IMR-90 (cell line): ENCODE results near the gene ZNF780A. TPM values are rescaled to one million over a fixed set of nuclear protein-coding genes. Genes with fewer than 3 reads are reported as not detected.

Experiments used
- ATAC-seq: fragments of 200-7000 bp; cut with Tn5 transposase; 2 replicates; pipeline ENCODE4 v1.9.1; 2020; ENCODE audit warnings: low read depth, mild to moderate bottlenecking, moderate library complexity
- BruUV-seq: library from RNA; stranded (reverse); fragments of 400-500 nt; replicated peaks from 2 replicates; lab custom pipeline; 2021; lab: Mats Ljungman, UMichigan
- CTCF ChIA-PET: fragments of 300-600 bp; formaldehyde crosslinking; extraction: SDS; loops from one replicate; lab custom pipeline; 2021; ENCODE audit warnings: antibody characterized with exemption; lab: Yijun Ruan, JAX
- POLR2A ChIA-PET: fragments of 300-600 bp; sonication (Branson Sonifier 250); formaldehyde crosslinking; loops from one replicate; lab custom pipeline; 2022; ENCODE audit warnings: antibody characterized with exemption; ENCODE audit not compliant: unreplicated experiment; lab: Charles Lee
- DNase-seq: peaks from one replicate; pipeline ENCODE4 v3.0.0; 2013
- H2AFZ ChIP-seq: replicated peaks from 2 replicates; pipeline ENCODE3; 2013; ENCODE audit warnings: low read length, mild to moderate bottlenecking; ENCODE audit not compliant: poor library complexity
- H2AK5ac ChIP-seq: 2 replicates; pipeline ENCODE4 v1.6.1; 2013; ENCODE audit warnings: low read depth, low read length, inconsistent platforms
- H2AK9ac ChIP-seq: replicated peaks from 2 replicates; pipeline ENCODE3; 2013; ENCODE audit warnings: mild to moderate bottlenecking, low read depth, low read length, moderate library complexity; ENCODE audit not compliant: poor library complexity
- H2BK120ac ChIP-seq: 2 replicates; pipeline ENCODE4 v1.6.1; 2013; ENCODE audit warnings: low read depth, low read length, inconsistent platforms
- H2BK15ac ChIP-seq: 3 replicates; pipeline ENCODE4 v1.6.1; 2013; ENCODE audit warnings: low read depth, low read length, inconsistent platforms
- H2BK20ac ChIP-seq: 2 replicates; pipeline ENCODE4 v1.6.1; 2013; ENCODE audit warnings: low read depth, mild to moderate bottlenecking, inconsistent platforms, low read length, moderate library complexity
- H2BK5ac ChIP-seq: 2 replicates; pipeline ENCODE4 v1.6.1; 2013; ENCODE audit warnings: mild to moderate bottlenecking, low read depth, low read length, inconsistent platforms; ENCODE audit not compliant: poor library complexity, severe bottlenecking
- H3K14ac ChIP-seq: replicated peaks from 2 replicates; pipeline ENCODE4 v1.6.1; 2013; ENCODE audit warnings: low read depth, low read length, inconsistent platforms
- H3K18ac ChIP-seq: 2 replicates; pipeline ENCODE4 v1.6.1; 2013; ENCODE audit warnings: low read depth, low read length, control low read depth
- H3K23ac ChIP-seq: 2 replicates; pipeline ENCODE4 v1.6.1; 2013; ENCODE audit warnings: low read depth, low read length, inconsistent platforms
- H3K27ac ChIP-seq: 2 replicates; pipeline ENCODE4 v1.5.1; 2013; ENCODE audit warnings: mild to moderate bottlenecking, control low read depth, low read length; ENCODE audit not compliant: insufficient read depth
- H3K27me3 ChIP-seq: 2 replicates; pipeline ENCODE4 v1.6.1; 2013; ENCODE audit warnings: low read length; ENCODE audit not compliant: control insufficient read depth, insufficient read depth
- H3K36me3 ChIP-seq: 2 replicates; pipeline ENCODE4 v1.6.1; 2013; ENCODE audit warnings: low read length, mixed read lengths; ENCODE audit not compliant: control insufficient read depth, insufficient read depth
- H3K4ac ChIP-seq: 2 replicates; pipeline ENCODE4 v1.6.1; 2013; ENCODE audit warnings: low read depth, low read length, inconsistent platforms
- H3K4me1 ChIP-seq: 2 replicates; pipeline ENCODE4 v1.6.1; 2013; ENCODE audit warnings: low read length, mixed read lengths; ENCODE audit not compliant: control insufficient read depth, insufficient read depth
- H3K4me2 ChIP-seq: 2 replicates; pipeline ENCODE4 v1.6.1; 2013; ENCODE audit warnings: low read depth, mild to moderate bottlenecking, control low read depth, low read length, moderate library complexity
- H3K4me3 ChIP-seq: 2 replicates; pipeline ENCODE4 v1.5.1; 2013; ENCODE audit warnings: low read depth, mild to moderate bottlenecking, control low read depth, low read length, moderate library complexity; ENCODE audit not compliant: insufficient read depth
- H3K56ac ChIP-seq: 2 replicates; pipeline ENCODE4 v1.6.1; 2013; ENCODE audit warnings: low read length, inconsistent platforms; ENCODE audit not compliant: insufficient read depth; ENCODE audit errors: extremely low read depth
- H3K79me1 ChIP-seq, 2 experiments: 2 replicates each; pipeline ENCODE4 v1.6.1; 2013; ENCODE audit warnings: low read length in 2 of 2, inconsistent platforms in 1 of 2, low read depth in 1 of 2
- H3K9ac ChIP-seq: 2 replicates; pipeline ENCODE4 v1.6.1; 2013; ENCODE audit warnings: low read depth, low read length, control low read depth
- H3K9me1 ChIP-seq: 2 replicates; pipeline ENCODE4 v1.6.1; 2013; ENCODE audit warnings: low read length, inconsistent platforms; ENCODE audit not compliant: insufficient read depth
- H3K9me3 ChIP-seq: 2 replicates; pipeline ENCODE4 v1.6.1; 2013; ENCODE audit warnings: low read length; ENCODE audit not compliant: control insufficient read depth, insufficient read depth
- H4K20me1 ChIP-seq: 2 replicates; pipeline ENCODE4 v1.6.1; 2013; ENCODE audit warnings: low read length, inconsistent platforms; ENCODE audit not compliant: insufficient read depth
- H4K5ac ChIP-seq: 2 replicates; pipeline ENCODE4 v1.6.1; 2013; ENCODE audit warnings: mild to moderate bottlenecking, low read depth, low read length, control low read depth
- H4K8ac ChIP-seq, 2 experiments: 2 replicates each; pipeline ENCODE4 v1.6.1; 2013; ENCODE audit warnings: low read depth in 2 of 2, low read length in 2 of 2, control low read depth in 1 of 2, inconsistent platforms in 1 of 2
- H4K91ac ChIP-seq: 2 replicates; pipeline ENCODE4 v1.6.1; 2013; ENCODE audit warnings: low read depth, low read length, inconsistent platforms; ENCODE audit not compliant: insufficient read depth
- CEBPB ChIP-seq: IDR thresholded peaks from 2 replicates; pipeline ENCODE4 v1.6.1; 2012; ENCODE audit warnings: low read depth, low read length, improper control_type of control experiment
- ELK1 ChIP-seq: fragments of 150-350 bp; IDR thresholded peaks from 2 replicates; pipeline ENCODE4 v1.6.1; 2016; ENCODE audit warnings: low read depth, mild to moderate bottlenecking, low read length, moderate library complexity, borderline replicate concordance
- FOS ChIP-seq: fragments of 150-350 bp; IDR thresholded peaks from 2 replicates; pipeline ENCODE4 v1.6.1; 2016; ENCODE audit warnings: low read depth, low read length
- MAZ ChIP-seq: IDR thresholded peaks from 2 replicates; pipeline ENCODE4 v1.6.1; 2012; ENCODE audit warnings: low read depth, mild to moderate bottlenecking, low read length, improper control_type of control experiment, moderate library complexity, borderline replicate concordance
- MXI1 ChIP-seq: IDR thresholded peaks from 2 replicates; pipeline ENCODE4 v1.6.1; 2012; ENCODE audit warnings: low read depth, mild to moderate bottlenecking, low read length, moderate library complexity, borderline replicate concordance
- NFE2L2 ChIP-seq: fragments of 150-350 bp; IDR thresholded peaks from 2 replicates; pipeline ENCODE4 v1.6.1; 2016; ENCODE audit warnings: low read depth, mild to moderate bottlenecking, low read length
- RAD21 ChIP-seq: IDR thresholded peaks from 2 replicates; pipeline ENCODE4 v1.6.1; 2012; ENCODE audit warnings: low read length, improper control_type of control experiment
- RCOR1 ChIP-seq: IDR thresholded peaks from 2 replicates; pipeline ENCODE4 v1.6.1; 2012; ENCODE audit warnings: mild to moderate bottlenecking, low read length, improper control_type of control experiment; ENCODE audit not compliant: insufficient replicate concordance
- SMC3 ChIP-seq: fragments of 150-350 bp; IDR thresholded peaks from 2 replicates; pipeline ENCODE4 v1.6.1; 2016; ENCODE audit warnings: low read depth, mild to moderate bottlenecking, antibody characterized with exemption, low read length, moderate library complexity
- USF2 ChIP-seq: fragments of 150-350 bp; IDR thresholded peaks from 2 replicates; pipeline ENCODE4 v1.6.1; 2017; ENCODE audit warnings: mild to moderate bottlenecking, antibody characterized with exemption, low read length, low read depth
- WGBS, 2 experiments: methylation state at CpG; one replicate each; pipeline versions ENCODE4 v1.1.5 to v1.1.7; 2013; ENCODE audit warnings: missing lambda C conversion rate in 2 of 2; ENCODE audit not compliant: insufficient read length in 1 of 2; ENCODE audit errors: extremely low coverage in 2 of 2; 5-methylcytosine and 5-hydroxymethylcytosine counted together
- dilution Hi-C: fragments of 300-500 bp; cut with HindIII; formaldehyde crosslinking; loops from one replicate; pipeline ENCODE4 v1.14.3; 2018; ENCODE audit warnings: low sequenced_read_pairs; ENCODE audit not compliant: unreplicated experiment
- in situ Hi-C: fragments of 300-500 bp; cut with MboI; formaldehyde crosslinking; loops from 3 replicates; pipeline ENCODE4 v1.14.3; 2019; ENCODE audit warnings: low sequenced_read_pairs, inconsistent platforms, mixed read lengths
- intact Hi-C: fragments of 100-400 bp; cut with micrococcal nuclease; formaldehyde crosslinking; loops from 2 replicates; pipeline ENCODE4 v1.10.0; 2022
- polyA plus RNA-seq, 3 experiments: library from polyadenylated mRNA; depleted of rRNA; stranded (reverse); fragments of >200 nt; gene quantifications; 2 replicates each; pipeline ENCODE4 v1.2.3, GENCODE V29; 2012; ENCODE audit warnings: low replicate concordance in 1 of 3
- total RNA-seq: library from RNA; depleted of rRNA; stranded (reverse); fragments of >200 nt; gene quantifications from 2 replicates; pipeline ENCODE4 v1.2.3, GENCODE V29; 2012

The ZNF780A gene
- total and polyA plus RNA-seq, 2 of the 4 experiments (the other 2 are of a cell fraction): 6.2 to 17.0 TPM

- Histone ChIP-seq H3K14ac (no peak overlapping the region), H2BK20ac (no peak overlapping the region), H4K8ac (no peak overlapping the region), H3K4me3 (no peak overlapping the region), H2BK5ac (no peak overlapping the region), H3K4me1 (no peaks in the 10 kb centered on the region), H4K20me1 (no peaks in the 10 kb centered on the region), H3K9me1 (no peaks in the 10 kb centered on the region), H3K23ac (no peak overlapping the region), H3K18ac (no peak overlapping the region), H3K79me1 (no peaks in the 10 kb centered on the region), H2BK120ac (no peak overlapping the region), H3K4ac (no peak overlapping the region), H2BK15ac (no peak overlapping the region), H2AK5ac (no peak overlapping the region), H3K27me3 (no peaks in the 10 kb centered on the region), H4K5ac (no peak overlapping the region), H4K91ac (no peak overlapping the region), H2AK9ac (no peak overlapping the region), H3K27ac (no peak overlapping the region), H3K4me2 (no peak overlapping the region), H3K36me3 (no peaks in the 10 kb centered on the region; the same call in 1 of the 2 replicates), H3K9ac (no peak overlapping the region), H2AFZ (no peak overlapping the region), H3K9me3 (peaks cover 51% of the 10 kb centered on the region), H3K56ac (no peak overlapping the region)
- DNase-seq (peak; percentile 4), ATAC-seq (no peak)
- WGBS, 2 experiments: no CpG with 5 or more reads among the region's 4 CpGs
- in situ Hi-C loops (no loop called here), intact Hi-C loops (no loop called here), dilution Hi-C loops (no loop called here)
- TF ChIP-seq SMC3: no peak
- no peak for TF ChIP-seq NFE2L2
- no peak for TF ChIP-seq FOS
- TF ChIP-seq USF2: no peak
- no peak for TF ChIP-seq MXI1
- TF ChIP-seq MAZ: no peak
- TF ChIP-seq RCOR1: no peak
- TF ChIP-seq CEBPB: no peak
- no peak for TF ChIP-seq RAD21
- TF ChIP-seq ELK1: no peak
- CTCF ChIA-PET: no interaction called here
- POLR2A ChIA-PET: no interaction called here
- BruUV-seq: no TSS peak
Observed at GRCh38 chr19:40035996-40036395, 54.7 kb downstream of the ZNF780A start.
